Stimulated activated CD8-positive, alpha-beta memory T cell treated with anti-CD3 and anti-CD28 coated beads, Interleukin-2, amount 100 ng/mL, for 1 hour (primary cell): Measurements from ENCODE around the gene CERS2.
"Not testable (repeated sequence)": the region's sequence is repeated elsewhere in the genome, so short reads cannot be mapped to it uniquely, and the experiment has no call there.

Experiments used
- DNase-seq, 2 donors: peaks; one replicate each; pipeline ENCODE4 v3.0.0-alpha.2; 2020; ENCODE audit warnings: low read depth in 2 of 2

The CERS2 gene

DNA sequence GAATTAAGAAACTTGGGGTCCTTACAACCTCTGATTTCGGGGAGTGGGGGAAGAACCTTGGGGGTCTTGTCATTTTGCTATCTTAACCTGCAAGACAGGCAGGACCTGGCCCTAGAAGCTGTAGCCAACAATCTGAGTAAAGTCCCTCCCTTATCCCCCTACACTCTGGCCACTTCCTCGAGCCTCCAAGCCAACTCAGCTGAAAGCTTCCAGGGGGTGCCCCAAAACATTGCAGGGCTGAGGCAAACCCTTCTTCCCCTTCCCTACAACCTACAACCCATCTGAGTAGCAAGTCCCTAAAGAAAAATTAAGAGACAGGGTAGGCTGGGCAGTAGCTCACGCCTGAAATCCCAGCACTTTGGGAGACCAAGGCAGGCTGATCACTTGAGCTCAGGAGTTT, 5.0 kb downstream of the CERS2 start:
- DNase-seq: no peak

DNA sequence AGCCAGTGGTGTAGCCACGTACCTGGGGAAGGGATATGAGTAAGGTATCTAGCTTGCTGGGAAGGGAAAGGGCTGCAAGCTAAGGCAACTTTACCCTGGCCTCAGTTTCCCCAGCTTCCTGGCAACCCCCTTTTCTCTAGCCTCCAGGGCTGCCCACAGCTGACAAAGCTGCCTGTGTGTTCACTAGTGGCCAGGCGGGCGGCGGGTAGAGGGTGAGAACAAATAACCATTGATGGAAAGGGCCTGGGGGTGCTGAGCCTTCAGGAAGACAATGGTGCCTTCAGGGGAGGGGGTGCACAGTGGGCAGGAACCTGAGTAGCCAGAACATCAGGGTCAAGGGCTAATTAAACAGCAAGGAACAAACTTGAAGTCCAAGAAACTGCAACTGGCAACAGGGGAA, 6.1 kb downstream of the CERS2 start:
- no peak for DNase-seq

DNA sequence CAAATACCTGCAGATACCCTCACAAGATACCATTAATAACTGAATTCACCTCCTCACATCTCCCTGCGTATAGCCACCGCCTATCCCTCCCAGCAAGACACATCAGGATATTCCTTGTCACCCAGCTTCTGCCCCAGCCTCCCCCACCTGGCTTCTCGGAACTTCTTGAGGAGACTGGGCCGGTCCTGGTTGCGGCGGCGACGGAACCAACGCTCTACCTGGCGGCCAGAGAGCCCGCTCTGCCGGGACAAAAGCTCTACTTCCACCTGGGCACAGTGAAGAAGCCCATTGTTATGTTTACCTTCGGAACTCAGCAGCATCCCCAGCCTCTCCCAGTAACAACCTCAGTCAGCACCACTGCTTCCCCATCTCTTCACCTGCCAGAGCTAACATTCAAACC, 6.7 kb downstream of the CERS2 start:
- DNase-seq: no peak

DNA sequence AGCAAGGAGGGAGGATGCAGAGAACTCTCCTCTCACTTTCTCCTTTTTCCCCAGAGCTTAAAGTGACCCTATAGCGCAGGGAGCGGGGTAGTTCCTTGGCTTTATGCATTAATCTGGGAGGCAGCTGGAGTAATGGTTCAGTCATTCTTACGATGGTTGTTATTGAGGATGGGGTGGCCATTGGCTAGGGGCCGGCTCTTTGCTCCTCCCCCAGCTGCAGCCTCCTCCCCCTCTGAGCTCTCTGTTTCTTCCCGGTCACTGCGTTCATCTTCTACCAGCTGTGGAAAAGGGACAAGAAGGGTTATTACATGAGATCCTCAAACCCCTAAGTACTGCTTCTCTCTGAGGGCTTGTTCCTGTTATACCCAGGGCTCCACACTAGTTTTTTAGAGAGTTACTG, 8.6 kb downstream of the CERS2 start:
- no peak for DNase-seq

DNA sequence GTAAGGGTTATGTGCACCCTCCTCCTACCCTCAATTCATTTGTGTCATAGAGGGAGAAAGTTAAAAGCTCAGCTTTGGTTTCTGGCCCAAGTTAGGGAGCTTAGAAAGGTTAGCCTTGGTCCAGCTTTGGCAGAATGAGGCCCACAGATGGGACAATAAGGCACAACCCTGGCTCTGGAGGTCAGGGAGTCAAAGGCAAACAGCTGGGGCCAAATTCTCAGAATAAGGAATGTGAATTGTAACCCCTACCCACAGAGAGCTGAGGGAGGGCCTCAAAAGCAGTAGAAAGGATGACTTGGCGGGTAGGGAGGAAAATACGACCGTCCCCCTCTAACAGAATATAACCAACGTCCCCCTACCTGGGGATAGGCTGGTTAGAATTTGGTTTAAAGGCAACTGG, 9.0 kb downstream of the CERS2 start:
- DNase-seq: no peak

DNA sequence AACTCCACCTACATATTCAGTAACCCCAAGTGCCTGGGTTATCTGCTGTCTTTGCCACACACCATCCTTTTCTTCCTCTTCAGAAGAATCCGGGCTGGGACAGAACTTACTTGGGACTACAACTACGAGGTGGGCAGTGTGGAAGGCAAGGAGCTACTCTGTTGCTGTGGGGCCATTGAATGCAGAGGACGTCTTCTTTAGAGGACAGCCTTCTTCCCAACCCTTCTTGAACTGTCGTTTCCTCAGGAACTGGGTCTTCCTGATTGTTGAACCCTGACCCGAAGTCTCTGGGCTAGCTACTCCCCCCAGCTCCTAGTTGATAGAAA, 10.5 kb downstream of the CERS2 start:
- no peak for DNase-seq

DNA sequence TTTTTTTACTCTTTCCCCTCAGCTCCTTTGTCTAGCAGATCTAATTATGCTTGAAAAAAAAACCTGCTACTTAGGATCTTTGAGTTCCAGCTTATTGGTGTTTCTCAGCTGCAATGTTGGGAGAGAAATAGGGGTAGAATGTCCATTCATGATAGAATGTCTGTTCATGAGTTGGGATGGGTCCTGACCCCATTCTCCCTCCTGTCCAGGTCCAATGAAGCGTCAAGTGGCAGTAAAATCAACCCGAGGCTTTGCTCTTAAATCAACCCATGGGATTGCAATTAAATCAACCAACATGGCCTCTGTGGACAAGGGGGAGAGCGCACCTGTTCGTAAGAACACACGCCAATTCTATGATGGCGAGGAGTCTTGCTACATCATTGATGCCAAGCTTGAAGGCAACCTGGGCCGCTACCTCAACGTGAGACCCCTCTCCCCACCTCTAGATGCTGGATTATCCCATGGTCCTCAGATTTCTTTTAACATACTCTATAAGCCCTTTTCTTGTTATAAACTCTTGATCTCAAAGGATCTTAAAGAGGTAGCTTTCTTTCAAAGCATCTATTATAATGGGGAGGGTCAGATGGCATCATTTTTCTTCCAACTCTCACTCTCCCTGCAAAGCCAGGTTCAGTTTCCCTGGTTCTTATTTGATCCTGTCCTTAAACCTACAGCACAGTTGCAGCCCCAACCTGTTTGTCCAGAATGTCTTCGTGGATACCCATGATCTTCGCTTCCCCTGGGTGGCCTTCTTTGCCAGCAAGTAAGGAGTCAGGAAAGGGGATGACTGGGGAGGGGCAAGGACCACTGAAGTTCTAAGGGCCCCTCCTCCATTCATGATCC, 11.1 kb downstream of the CERS2 start:
- DNase-seq: no peak

DNA sequence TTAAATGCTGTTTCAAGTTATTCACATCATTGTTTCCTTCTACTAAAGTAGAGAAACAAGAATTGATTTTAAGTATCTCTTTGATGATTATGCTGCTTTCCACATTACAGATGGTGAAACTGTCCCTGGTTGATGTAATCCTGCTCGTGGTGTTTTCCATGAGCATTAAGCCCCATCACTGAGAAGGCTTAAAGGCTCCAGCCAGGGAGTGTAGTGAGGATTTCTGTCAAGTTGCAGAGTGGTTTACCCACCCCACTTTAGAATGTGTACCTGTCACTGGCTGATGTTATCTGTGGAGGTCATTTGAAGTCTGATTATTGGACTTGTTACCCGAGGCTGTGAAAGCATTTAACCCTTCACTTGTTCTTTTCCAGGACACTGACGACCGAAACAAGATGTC, 12.9 kb downstream of the CERS2 start:
- DNase-seq: no peak

DNA sequence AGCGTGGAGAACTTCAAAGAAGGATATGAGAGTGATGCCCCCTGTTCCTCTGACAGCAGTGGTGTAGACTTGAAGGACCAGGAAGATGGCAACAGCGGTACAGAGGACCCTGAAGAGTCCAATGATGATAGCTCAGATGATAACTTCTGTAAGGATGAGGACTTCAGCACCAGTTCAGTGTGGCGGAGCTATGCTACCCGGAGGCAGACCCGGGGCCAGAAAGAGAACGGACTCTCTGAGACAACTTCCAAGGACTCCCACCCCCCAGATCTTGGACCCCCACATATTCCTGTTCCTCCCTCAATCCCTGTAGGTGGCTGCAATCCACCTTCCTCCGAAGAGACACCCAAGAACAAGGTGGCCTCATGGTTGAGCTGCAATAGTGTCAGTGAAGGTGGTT, 14.0 kb downstream of the CERS2 start:
- DNase-seq: no peak

DNA sequence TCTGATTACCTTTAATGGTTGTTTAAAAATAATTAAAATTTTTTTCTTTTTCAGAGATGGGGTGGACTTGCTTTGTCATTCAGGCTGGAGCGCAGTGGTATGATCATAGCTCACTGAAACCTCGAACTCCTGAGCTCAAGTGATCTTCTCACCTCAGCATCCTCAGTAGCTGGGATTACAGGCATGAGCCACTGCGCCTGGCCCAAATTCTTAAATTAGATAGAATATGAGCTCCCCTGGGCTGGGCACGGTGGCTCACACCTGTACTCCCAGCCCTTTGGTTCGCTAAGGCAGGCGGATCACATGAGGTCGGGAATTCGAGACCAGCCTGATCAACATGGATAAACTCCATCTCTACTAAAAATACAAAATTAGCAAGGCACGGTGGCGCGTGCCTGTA, 17.0 kb downstream of the CERS2 start:
- no peak for DNase-seq

DNA sequence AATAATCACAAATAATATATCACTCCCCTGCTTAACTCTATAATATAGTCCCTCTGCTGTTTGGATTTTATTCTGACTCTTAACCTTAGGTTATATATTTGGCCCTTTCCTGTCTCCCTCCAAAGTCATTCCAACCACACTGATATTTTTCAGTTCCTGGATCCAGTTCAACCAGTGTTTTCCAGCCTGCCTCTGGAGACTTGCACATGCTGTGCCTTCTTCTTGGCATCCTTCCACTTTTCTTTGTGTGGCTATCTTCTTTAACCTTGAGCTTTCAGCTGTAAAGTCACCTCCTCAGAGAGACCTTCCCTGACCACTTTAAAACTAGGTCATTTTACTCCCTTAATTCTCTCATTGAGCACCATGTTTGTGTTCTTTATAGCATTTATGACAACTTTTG, 19.4 kb downstream of the CERS2 start:
- no peak for DNase-seq

DNA sequence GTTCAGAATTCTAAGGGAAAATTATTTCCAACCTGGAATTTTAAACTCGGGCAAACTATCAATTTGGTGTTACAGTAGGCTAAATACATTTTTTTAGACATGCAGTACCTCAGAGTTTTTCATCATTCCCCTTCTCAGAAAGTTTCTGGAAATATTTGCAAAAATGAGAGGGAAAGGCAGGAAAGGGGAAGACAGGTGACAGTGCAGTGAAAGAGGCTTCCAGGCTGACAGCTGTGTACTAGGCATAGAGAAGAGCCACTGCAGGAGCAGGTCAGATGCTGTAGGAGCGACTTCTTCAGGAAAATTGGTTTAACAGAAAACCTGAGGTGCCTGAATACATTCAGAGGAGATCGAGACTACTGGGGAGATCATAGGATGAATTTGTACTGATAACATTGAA, 19.9 kb downstream of the CERS2 start:
- no peak for DNase-seq

DNA sequence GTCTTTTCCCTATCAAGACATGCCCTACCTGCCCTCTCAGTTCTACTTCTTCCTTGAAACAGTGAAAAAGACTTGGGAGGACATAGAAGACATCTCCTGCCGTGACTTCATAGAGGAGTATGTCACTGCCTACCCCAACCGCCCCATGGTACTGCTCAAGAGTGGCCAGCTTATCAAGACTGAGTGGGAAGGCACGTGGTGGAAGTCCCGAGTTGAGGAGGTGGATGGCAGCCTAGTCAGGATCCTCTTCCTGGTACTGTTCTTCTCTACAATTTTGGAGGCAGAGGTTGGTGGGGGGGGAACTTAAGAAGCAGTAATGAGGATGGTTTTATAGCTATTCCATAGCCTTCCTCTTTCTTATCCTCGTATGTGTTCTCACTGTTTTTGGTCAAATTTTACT, 29.8 kb downstream of the CERS2 start:
- DNase-seq: no peak

DNA sequence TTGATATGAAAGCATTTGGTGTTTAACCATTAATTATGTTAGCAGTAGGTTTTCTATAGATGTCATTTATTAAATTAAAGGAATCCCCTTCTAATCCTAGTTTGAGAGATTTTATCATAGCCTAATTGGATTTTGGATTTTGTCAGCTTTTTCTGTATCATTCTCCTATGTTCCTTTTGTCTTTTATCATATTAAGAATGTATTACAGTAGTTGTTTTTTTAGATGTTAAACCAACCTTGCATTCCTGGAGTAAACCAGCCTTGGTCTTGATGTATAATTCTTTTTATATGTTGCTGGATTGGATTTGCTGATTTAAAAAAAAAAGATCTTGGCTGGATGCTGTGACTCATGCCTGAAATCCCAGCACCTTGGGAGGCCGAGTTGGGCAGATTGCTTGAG, 42.9 kb downstream of the CERS2 start:
- DNase-seq: no peak

DNA sequence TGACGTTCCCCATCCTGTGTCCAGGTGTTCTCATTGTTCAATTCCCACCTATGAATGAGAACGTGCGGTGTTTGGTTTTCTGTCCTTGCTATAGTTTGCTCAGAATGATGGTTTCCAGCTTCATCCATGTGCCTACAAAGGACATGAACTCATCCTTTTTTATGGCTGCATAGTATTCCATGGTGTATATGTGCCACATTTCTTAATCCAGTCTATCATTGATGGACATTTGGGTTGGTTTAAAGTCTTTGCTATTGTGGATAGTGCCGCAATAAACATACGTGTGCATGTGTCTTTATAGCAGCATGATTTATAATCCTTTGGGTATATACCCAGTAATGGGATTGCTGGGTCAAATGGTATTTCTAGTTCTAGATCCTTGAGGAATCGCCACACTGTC, 45.9 kb downstream of the CERS2 start:
- not testable (repeated sequence) for DNase-seq

DNA sequence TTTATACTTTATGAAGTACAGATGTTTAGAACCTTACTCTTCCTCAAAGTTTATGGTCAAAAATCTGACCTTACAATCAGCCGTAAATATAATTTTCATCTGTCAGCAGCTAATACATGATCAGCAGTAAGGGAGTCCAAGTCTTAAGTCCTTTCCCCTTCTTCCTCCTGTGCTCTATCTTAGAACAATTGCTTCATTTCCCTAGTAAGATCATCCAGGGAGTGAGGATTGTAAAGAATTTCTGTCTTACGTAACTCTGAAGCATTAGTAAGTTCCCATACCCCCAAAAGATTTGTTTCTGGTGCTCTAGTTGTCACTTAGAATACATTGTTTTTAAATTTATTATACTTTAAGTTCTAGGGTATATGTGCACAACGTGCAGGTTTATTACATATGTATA, 46.3 kb downstream of the CERS2 start:
- DNase-seq: no peak

DNA sequence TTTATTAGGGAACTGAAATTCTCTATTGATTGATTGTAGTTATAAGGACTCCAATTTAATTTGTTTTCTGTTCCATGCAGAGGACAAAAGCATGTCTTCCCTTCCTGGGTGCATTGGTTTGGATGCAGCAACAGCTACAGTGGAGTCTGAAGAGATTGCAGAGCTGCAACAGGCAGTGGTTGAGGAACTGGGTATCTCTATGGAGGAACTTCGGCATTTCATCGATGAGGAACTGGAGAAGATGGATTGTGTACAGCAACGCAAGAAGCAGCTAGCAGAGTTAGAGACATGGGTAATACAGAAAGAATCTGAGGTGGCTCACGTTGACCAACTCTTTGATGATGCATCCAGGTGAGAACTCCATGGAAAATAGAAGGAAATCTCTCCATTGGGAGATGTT, 47.0 kb downstream of the CERS2 start:
- no peak for DNase-seq

DNA sequence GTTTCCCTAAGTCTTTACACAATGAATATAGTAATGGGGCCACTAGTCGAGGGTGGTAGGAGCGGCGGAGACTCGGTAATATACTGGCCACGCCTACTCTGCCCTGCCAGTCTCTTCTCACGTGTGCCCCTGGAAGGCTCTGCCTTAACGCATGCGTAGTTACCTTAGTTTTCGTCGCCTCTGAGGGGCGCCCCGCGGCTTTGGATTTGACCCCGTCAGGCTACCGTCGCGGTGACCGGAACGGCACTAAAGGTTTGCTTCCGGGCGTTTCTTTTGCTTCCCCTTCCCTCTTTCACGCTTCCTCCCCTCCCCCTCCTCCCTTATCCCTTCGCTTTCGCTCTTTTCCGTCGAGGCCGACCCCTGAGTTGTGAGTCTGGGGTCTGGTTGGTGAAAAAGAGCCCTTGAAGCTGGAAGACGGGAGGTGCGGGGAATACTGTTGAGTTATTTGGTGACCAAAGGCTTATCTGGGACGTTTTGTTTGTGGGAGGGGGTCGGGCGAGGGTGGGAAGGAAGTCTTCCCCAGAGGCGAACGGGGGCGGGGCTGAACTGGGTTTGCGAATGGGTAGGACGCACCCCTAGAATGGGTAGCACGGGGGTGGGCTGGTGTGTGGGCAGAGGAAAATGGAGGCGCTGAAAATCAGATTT, 48.4 kb downstream of the CERS2 start, which contains the start of gene SETDB1:
TSS of gene SETDB1 (plus strand) at position 267 of the 645 bp plus-strand sequence. CDS start 1,352 bp downstream, outside the sequence.
- DNase-seq: peak; percentile 83 to 88

DNA sequence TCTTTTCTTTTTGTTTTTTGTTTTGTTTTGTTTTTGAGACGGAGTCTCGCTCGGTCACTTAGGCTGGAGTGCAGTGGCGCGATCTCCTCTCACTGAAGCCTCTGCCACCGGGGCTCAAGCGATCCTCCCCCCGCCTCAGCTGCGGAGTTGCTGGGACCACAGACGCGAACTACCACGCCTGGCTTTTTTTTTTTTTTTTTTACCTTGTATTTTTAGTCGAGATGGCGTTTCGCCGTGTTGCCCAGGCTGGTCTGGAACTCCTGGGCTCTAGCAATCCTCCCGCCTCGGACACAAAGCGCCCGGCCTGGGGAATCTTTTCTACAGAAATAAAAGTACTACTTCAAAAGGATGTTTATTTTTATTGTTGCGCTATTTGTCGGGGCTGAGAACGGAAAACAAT, 49.6 kb downstream of the CERS2 start:
- no peak for DNase-seq

DNA sequence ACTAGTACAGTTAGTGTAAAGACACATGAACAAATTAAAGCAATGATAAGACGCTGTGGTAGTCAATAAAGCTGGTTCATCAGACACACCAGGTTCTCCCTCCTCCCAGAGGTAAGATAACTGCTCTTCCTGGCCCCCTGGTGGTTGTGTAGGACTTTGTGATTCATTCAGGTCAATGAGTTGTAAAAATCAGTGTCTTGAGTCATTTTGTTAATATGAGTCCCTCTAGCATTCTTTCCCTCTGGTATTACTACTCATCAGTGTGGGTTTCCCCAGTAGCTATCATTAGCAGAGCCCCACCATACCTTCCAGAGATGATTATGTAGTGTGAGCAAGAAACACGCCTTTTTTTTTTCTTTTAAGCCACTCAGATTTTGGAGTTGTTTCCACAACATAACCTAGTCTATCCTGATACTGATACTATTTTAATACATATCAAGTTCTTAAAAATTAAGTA, 52.1 kb downstream of the CERS2 start:
- DNase-seq: peak; percentile 45 to 59

DNA sequence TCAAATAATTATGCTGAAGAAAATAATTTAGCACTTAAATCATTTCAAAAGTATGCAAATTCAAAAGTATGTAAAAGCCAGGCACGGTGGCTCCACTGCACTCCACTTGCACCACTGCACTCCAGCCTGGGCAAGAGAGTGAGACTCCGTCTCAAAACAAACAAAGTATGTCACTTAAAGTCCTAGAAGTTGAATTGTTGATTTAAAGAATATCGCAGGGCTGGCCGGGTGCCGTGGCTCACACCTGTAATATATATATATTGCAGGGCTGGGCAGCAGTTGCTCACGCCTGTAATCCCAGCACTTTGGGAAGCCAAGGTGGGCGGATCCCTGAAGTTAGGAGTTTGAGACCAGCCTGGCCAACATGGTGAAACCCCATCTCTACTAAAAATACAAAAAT, 57.2 kb downstream of the CERS2 start:
- DNase-seq: no peak
